Breast epithelium (tissue), 3 donors: ENCODE measurements around the gene COL5A1.

ENCODE experiments used
- CTCF ChIP-seq, 3 donors: fragments of 450-650 bp; IDR thresholded peaks; one replicate each; pipeline ENCODE4 v1.5.1; 2016 to 2017; ENCODE audit warnings: antibody characterized with exemption in 3 of 3, mild to moderate bottlenecking in 3 of 3, moderate library complexity in 3 of 3
- POLR2AphosphoS5 ChIP-seq, 3 donors: sonication (generic); formaldehyde crosslinking; IDR thresholded peaks; one replicate each; pipeline ENCODE4 v1.6.1; 2017; ENCODE audit warnings: antibody characterized with exemption in 3 of 3

GRCh38 chr9:134773842-134774241 is 132.2 kb downstream of the COL5A1 start:
- TF ChIP-seq CTCF (IDR thresholded peaks at IDR 0.05) (no peak), POLR2AphosphoS5 (IDR thresholded peaks at IDR 0.05) (no peak)
